Keratinocyte (primary cell): ENCODE results near the gene VMP1. TPM values are rescaled to one million over a fixed set of nuclear protein-coding genes. Genes with fewer than 3 reads are reported as not detected.

Experiments used
- DNase-seq: peaks from one replicate; pipeline ENCODE4 v3.0.0-alpha.2; 2011; ENCODE audit warnings: low read depth, missing footprints, low spot score
- FAIRE-seq: peaks from 2 replicates; lab custom pipeline; 2011; peaks lifted over from hg19 to GRCh38; lab: Jason Lieb, UNC
- H2AFZ ChIP-seq: 2 replicates; pipeline ENCODE4 v1.6.0; 2012; ENCODE audit warnings: low read length, control low read depth, inconsistent platforms; ENCODE audit not compliant: control insufficient read depth
- H3K27ac ChIP-seq: 2 replicates; pipeline ENCODE4 v1.5.1; 2011; ENCODE audit warnings: low read length; ENCODE audit not compliant: control insufficient read depth, insufficient read depth
- H3K27me3 ChIP-seq: 3 replicates; pipeline ENCODE4 v1.6.0; 2011; ENCODE audit warnings: low read length; ENCODE audit not compliant: control insufficient read depth, insufficient read depth; ENCODE audit errors: extremely low read depth
- H3K36me3 ChIP-seq, 2 experiments: 2 replicates in 1 of 2; 3 replicates in 1 of 2; pipeline ENCODE4 v1.5.1; 2011; ENCODE audit warnings: low read length in 2 of 2, mild to moderate bottlenecking in 1 of 2; ENCODE audit not compliant: control insufficient read depth in 2 of 2, insufficient read depth in 2 of 2; ENCODE audit errors: extremely low read depth in 1 of 2
- H3K4me1 ChIP-seq: 3 replicates; pipeline ENCODE4 v1.5.1; 2011; ENCODE audit warnings: low read length; ENCODE audit not compliant: control insufficient read depth, insufficient read depth; ENCODE audit errors: extremely low read depth
- H3K4me2 ChIP-seq: 3 replicates; pipeline ENCODE4 v1.6.0; 2011; ENCODE audit warnings: low read depth, low read length; ENCODE audit not compliant: control insufficient read depth, insufficient read depth; ENCODE audit errors: extremely low read depth
- H3K4me3 ChIP-seq, 3 experiments: fragments of 200-600 bp in 1 of 3; sonication (generic) in 1 of 3; 2 replicates in 2 of 3; 3 replicates in 1 of 3; pipeline ENCODE4 v1.5.1; 2011 to 2016; ENCODE audit warnings: low read length in 3 of 3, mild to moderate bottlenecking in 3 of 3, control low read depth in 2 of 3, inconsistent platforms in 1 of 3, low read depth in 1 of 3, mixed read lengths in 1 of 3, mixed run types in 1 of 3, moderate library complexity in 1 of 3; ENCODE audit not compliant: control insufficient read depth in 2 of 3, insufficient read depth in 2 of 3; ENCODE audit errors: extremely low read depth in 1 of 3
- H3K79me2 ChIP-seq: 2 replicates; pipeline ENCODE4 v1.6.0; 2012; ENCODE audit warnings: low read length; ENCODE audit not compliant: control insufficient read depth, insufficient read depth
- H3K9ac ChIP-seq: 3 replicates; pipeline ENCODE4 v1.6.0; 2011; ENCODE audit warnings: low read length; ENCODE audit not compliant: control insufficient read depth, insufficient read depth; ENCODE audit errors: extremely low read depth
- H3K9me1 ChIP-seq: 3 replicates; pipeline ENCODE4 v1.6.0; 2011; ENCODE audit warnings: low read length; ENCODE audit not compliant: control insufficient read depth, insufficient read depth; ENCODE audit errors: extremely low read depth
- H3K9me3 ChIP-seq: 2 replicates; pipeline ENCODE4 v1.5.1; 2012; ENCODE audit warnings: low read depth, low read length; ENCODE audit not compliant: control insufficient read depth
- H4K20me1 ChIP-seq: 3 replicates; pipeline ENCODE4 v1.6.0; 2011; ENCODE audit warnings: low read length; ENCODE audit not compliant: control insufficient read depth, insufficient read depth; ENCODE audit errors: extremely low read depth
- CTCF ChIP-seq, 3 experiments: IDR thresholded peaks in 1 of 3; conservative IDR thresholded peaks in 1 of 3; optimal IDR thresholded peaks in 1 of 3; 2 replicates in 2 of 3; 3 replicates in 1 of 3; pipeline versions ENCODE3 to v1.5.1; 2011; ENCODE audit warnings: low read length in 3 of 3, mild to moderate bottlenecking in 3 of 3, moderate library complexity in 2 of 3, control low read depth in 1 of 3, inconsistent platforms in 1 of 3; ENCODE audit not compliant: insufficient read depth in 2 of 3; ENCODE audit errors: extremely low read depth in 1 of 3
- EZH2 ChIP-seq: IDR thresholded peaks from one replicate; pipeline ENCODE4 v1.6.1; 2012; ENCODE audit warnings: inconsistent platforms, mild to moderate bottlenecking, low read length, moderate library complexity
- dilution Hi-C: fragments of 300-500 bp; cut with MboI; formaldehyde crosslinking; loops from one replicate; pipeline ENCODE4 v1.7.0; 2020; ENCODE audit warnings: low sequenced_read_pairs; ENCODE audit not compliant: extremely low pct_ligation_motif_present
- polyA plus RNA-seq, 5 experiments: library from polyadenylated mRNA; depleted of rRNA in 3 of 5; stranded (reverse) in 3 of 5; stranded (forward) in 1 of 5; unstranded in 1 of 5; fragments of >200 nt; gene quantifications; 1 replicate in 1 of 5; 2 replicates in 3 of 5; 3 replicates in 1 of 5; pipeline versions ENCODE4 v1.2.1 to v1.2.3, GENCODE V29; 2011 to 2012; ENCODE audit warnings: missing spikeins in 2 of 5, low read depth in 1 of 5, low replicate concordance in 1 of 5

VMP1 gene
- polyA plus RNA-seq, 1 donor (not counting 4 experiments of a cell fraction or from before 2014, with no cell fraction given), result 303 TPM

DNA sequence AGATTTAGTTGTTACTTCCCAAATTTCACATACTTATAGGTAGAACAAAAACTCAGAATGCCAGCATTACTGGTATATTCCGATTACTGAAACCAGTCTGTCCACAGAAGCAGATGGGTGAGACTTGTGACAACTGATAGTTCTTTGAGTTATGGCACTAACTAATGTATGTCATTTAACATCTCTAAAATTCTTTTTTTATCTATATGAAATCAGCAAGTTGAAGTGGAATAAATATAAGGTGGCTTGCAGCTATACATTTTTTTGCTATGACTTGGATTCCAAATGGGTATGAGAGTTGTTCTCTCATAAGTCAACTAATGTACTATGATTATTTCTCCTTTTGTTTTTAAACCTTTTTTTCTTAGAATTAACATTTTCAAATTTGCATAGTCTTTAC is 69.1 kb downstream of the VMP1 start:
- TF ChIP-seq EZH2 (no peak), CTCF (optimal IDR thresholded peaks at IDR 0.05 in 1 of 3, IDR thresholded peaks at IDR 0.05 in 1 of 3, conservative IDR thresholded peaks at IDR 0.05 in 1 of 3; ENCODE audit: extremely low read depth in 1 of 3, insufficient read depth in 2 of 3, low read length in 3 of 3) (no peak)
- Histone ChIP-seq H2AFZ (no peak overlapping the region), H3K9me3 (no peaks in the 10 kb centered on the region), H3K36me3 (peaks cover 0 to 11% of the 10 kb centered on the region in 2 experiments), H3K79me2 (no peaks in the 10 kb centered on the region), H3K9ac (no peak overlapping the region), H3K27ac (no peak overlapping the region), H3K9me1 (no peaks in the 10 kb centered on the region), H3K4me2 (no peak overlapping the region), H3K27me3 (no peaks in the 10 kb centered on the region), H4K20me1 (no peaks in the 10 kb centered on the region), H3K4me1 (peaks cover 6% of the 10 kb centered on the region), H3K4me3 (no peak overlapping the region)
- DNase-seq, result no peak
- FAIRE-seq, result no peak
- dilution Hi-C loops, result no loop called here

DNA sequence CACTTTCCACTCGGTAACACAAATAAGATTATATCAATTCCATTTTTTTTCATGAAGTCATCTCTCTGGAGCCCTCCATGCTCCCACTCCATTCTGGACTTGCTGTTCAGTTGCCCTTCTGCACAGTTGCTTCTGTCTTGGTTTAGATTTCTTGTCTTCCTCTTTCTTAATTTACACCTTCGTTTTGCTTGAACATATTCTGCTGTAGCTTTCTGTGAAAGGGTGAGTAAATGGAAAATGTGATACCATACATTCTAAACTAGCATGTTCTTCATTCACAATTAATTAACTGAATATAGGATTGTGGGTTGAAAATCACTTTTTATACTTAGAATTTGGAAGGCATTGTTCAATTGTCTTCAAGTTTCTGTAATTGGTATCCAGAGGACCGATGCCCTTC is 69.6 kb downstream of the VMP1 start:
- Histone ChIP-seq H3K4me3 (no peak overlapping the region), H3K27me3 (no peaks in the 10 kb centered on the region), H3K36me3 (peaks cover 0 to 11% of the 10 kb centered on the region in 2 experiments), H2AFZ (no peak overlapping the region), H3K79me2 (no peaks in the 10 kb centered on the region), H3K4me2 (no peak overlapping the region), H3K9me3 (no peaks in the 10 kb centered on the region), H3K9ac (no peak overlapping the region), H3K4me1 (peaks cover 6% of the 10 kb centered on the region), H3K27ac (no peak overlapping the region), H3K9me1 (no peaks in the 10 kb centered on the region), H4K20me1 (no peaks in the 10 kb centered on the region)
- dilution Hi-C loops, result no loop called here
- no peak for FAIRE-seq
- no peak for TF ChIP-seq EZH2
- no peak for TF ChIP-seq CTCF (optimal IDR thresholded peaks at IDR 0.05 in 1 of 3, IDR thresholded peaks at IDR 0.05 in 1 of 3, conservative IDR thresholded peaks at IDR 0.05 in 1 of 3; ENCODE audit: extremely low read depth in 1 of 3, insufficient read depth in 2 of 3, low read length in 3 of 3)
- DNase-seq, result no peak
